ENCODE results near the gene ESCO1. TPM values are rescaled to one million over a fixed set of nuclear protein-coding genes. Genes with fewer than 3 reads are reported as not detected.

ESCO1 gene
- total and polyA plus RNA-seq, 2 of the 13 experiments (the other 11 are each of a cell fraction or from before 2014, with no cell fraction given) = 6.3 to 19.4 TPM

DNA sequence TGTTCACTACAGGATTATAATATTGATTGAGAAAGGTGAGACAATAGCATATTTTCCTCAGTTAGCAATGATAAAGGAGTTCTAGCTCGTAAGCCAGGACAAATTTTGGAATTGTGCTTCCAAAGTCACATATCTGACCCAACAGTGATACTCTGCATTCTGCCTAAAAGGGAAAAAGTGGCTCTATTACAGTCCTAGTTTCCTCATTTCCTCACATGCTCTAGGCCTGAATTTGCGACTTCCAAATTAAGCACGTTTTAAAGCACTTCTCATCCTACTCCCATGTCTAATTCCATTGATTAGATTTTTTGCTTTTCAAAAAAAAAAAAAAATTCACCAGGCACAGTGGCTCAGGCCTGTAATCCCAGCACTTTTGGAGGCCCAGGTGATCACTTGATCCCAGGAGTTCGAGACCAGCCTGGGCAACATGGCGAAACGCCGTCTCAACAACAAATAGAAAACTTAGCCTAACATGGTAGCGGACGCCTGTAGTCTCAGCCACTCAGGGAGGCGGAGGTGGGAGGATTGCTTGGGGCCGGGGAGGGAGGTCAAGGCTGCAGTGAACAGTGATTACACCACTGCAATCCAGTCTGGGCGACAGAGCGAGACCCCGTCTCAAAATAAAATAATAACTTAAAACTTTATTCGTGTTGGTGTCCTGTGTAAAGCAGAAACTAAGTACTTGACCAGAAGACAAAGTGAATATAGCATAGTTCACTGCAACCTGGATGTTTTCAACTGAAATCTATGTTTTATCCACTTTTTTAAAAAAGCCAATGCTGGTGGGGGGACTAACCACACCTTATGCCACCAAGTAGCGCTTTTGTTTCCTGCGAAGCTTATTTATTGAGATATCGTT is 1.5 kb downstream of the ESCO1 start (continued):
- TF ChIP-seq, protein P1, sequence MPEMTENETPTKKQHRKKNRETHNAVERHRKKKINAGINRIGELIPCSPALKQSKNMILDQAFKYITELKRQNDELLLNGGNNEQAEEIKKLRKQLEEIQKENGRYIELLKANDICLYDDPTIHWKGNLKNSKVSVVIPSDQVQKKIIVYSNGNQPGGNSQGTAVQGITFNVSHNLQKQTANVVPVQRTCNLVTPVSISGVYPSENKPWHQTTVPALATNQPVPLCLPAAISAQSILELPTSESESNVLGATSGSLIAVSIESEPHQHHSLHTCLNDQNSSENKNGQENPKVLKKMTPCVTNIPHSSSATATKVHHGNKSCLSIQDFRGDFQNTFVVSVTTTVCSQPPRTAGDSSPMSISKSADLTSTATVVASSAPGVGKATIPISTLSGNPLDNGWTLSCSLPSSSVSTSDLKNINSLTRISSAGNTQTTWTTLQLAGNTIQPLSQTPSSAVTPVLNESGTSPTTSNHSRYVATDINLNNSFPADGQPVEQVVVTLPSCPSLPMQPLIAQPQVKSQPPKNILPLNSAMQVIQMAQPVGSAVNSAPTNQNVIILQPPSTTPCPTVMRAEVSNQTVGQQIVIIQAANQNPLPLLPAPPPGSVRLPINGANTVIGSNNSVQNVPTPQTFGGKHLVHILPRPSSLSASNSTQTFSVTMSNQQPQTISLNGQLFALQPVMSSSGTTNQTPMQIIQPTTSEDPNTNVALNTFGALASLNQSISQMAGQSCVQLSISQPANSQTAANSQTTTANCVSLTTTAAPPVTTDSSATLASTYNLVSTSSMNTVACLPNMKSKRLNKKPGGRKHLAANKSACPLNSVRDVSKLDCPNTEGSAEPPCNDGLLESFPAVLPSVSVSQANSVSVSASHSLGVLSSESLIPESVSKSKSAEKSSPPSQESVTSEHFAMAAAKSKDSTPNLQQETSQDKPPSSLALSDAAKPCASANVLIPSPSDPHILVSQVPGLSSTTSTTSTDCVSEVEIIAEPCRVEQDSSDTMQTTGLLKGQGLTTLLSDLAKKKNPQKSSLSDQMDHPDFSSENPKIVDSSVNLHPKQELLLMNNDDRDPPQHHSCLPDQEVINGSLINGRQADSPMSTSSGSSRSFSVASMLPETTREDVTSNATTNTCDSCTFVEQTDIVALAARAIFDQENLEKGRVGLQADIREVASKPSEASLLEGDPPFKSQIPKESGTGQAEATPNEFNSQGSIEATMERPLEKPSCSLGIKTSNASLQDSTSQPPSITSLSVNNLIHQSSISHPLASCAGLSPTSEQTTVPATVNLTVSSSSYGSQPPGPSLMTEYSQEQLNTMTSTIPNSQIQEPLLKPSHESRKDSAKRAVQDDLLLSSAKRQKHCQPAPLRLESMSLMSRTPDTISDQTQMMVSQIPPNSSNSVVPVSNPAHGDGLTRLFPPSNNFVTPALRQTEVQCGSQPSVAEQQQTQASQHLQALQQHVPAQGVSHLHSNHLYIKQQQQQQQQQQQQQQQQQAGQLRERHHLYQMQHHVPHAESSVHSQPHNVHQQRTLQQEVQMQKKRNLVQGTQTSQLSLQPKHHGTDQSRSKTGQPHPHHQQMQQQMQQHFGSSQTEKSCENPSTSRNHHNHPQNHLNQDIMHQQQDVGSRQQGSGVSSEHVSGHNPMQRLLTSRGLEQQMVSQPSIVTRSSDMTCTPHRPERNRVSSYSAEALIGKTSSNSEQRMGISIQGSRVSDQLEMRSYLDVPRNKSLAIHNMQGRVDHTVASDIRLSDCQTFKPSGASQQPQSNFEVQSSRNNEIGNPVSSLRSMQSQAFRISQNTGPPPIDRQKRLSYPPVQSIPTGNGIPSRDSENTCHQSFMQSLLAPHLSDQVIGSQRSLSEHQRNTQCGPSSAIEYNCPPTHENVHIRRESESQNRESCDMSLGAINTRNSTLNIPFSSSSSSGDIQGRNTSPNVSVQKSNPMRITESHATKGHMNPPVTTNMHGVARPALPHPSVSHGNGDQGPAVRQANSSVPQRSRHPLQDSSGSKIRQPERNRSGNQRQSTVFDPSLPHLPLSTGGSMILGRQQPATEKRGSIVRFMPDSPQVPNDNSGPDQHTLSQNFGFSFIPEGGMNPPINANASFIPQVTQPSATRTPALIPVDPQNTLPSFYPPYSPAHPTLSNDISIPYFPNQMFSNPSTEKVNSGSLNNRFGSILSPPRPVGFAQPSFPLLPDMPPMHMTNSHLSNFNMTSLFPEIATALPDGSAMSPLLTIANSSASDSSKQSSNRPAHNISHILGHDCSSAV (CRISPR knock-in tag; IDR thresholded peaks at IDR 0.05; ENCODE audit: borderline replicate concordance) = no peak
- TF ChIP-seq SSRP1 (CRISPR knock-in tag; IDR thresholded peaks at IDR 0.05) = no peak
- no peak for TF ChIP-seq SIX1 (CRISPR knock-in tag; IDR thresholded peaks at IDR 0.05; ENCODE audit: borderline replicate concordance)
- TF ChIP-seq, protein P2, sequence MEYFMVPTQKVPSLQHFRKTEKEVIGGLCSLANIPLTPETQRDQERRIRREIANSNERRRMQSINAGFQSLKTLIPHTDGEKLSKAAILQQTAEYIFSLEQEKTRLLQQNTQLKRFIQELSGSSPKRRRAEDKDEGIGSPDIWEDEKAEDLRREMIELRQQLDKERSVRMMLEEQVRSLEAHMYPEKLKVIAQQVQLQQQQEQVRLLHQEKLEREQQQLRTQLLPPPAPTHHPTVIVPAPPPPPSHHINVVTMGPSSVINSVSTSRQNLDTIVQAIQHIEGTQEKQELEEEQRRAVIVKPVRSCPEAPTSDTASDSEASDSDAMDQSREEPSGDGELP (IDR thresholded peaks at IDR 0.05; ENCODE audit: borderline replicate concordance, low read depth) = no peak
- TF ChIP-seq ZNF329 (CRISPR knock-in tag; IDR thresholded peaks at IDR 0.05; ENCODE audit: low read depth) = no peak
- no peak for TF ChIP-seq RCOR2 (CRISPR knock-in tag; IDR thresholded peaks at IDR 0.05)
- no peak for TF ChIP-seq HNRNPUL1 (IDR thresholded peaks at IDR 0.05; ENCODE audit: low read depth, low read length)
- no peak for TF ChIP-seq ZNF101 (CRISPR knock-in tag; IDR thresholded peaks at IDR 0.05; ENCODE audit: borderline replicate concordance, low read depth)
- TF ChIP-seq FIP1L1 (IDR thresholded peaks at IDR 0.05; ENCODE audit: borderline replicate concordance, insufficient read depth, low read depth, low read length) = no peak
- TF ChIP-seq U2AF2 (IDR thresholded peaks at IDR 0.05; ENCODE audit: low read depth, low read length) = no peak
- TF ChIP-seq ZNF136 (CRISPR knock-in tag; IDR thresholded peaks at IDR 0.05; ENCODE audit: low read depth) = no peak
- TF ChIP-seq, protein P3, sequence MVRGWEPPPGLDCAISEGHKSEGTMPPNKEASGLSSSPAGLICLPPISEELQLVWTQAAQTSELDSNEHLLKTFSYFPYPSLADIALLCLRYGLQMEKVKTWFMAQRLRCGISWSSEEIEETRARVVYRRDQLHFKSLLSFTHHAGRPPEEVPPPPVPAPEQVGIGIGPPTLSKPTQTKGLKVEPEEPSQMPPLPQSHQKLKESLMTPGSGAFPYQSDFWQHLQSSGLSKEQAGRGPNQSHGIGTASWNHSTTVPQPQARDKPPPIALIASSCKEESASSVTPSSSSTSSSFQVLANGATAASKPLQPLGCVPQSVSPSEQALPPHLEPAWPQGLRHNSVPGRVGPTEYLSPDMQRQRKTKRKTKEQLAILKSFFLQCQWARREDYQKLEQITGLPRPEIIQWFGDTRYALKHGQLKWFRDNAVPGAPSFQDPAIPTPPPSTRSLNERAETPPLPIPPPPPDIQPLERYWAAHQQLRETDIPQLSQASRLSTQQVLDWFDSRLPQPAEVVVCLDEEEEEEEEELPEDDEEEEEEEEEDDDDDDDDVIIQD (CRISPR knock-in tag; IDR thresholded peaks at IDR 0.05; ENCODE audit: low read depth) = peak; percentile 37; the same call in 1 of the 2 replicates
- TF ChIP-seq PRMT3 (CRISPR knock-in tag; IDR thresholded peaks at IDR 0.05; ENCODE audit: borderline replicate concordance, low read depth) = no peak
- TF ChIP-seq, protein P4, sequence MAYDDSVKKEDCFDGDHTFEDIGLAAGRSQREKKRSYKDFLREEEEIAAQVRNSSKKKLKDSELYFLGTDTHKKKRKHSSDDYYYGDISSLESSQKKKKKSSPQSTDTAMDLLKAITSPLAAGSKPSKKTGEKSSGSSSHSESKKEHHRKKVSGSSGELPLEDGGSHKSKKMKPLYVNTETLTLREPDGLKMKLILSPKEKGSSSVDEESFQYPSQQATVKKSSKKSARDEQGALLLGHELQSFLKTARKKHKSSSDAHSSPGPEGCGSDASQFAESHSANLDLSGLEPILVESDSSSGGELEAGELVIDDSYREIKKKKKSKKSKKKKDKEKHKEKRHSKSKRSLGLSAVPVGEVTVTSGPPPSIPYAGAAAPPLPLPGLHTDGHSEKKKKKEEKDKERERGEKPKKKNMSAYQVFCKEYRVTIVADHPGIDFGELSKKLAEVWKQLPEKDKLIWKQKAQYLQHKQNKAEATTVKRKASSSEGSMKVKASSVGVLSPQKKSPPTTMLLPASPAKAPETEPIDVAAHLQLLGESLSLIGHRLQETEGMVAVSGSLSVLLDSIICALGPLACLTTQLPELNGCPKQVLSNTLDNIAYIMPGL (CRISPR knock-in tag; IDR thresholded peaks at IDR 0.05; ENCODE audit: borderline replicate concordance in 1 of 2, low read depth in 1 of 2) = no peak
- TF ChIP-seq HNF4A (CRISPR knock-in tag; IDR thresholded peaks at IDR 0.05) = no peak
